ENCODE measurements around the gene TAMM41. TPM values are rescaled to one million over a fixed set of nuclear protein-coding genes. Genes with fewer than 3 reads are reported as not detected.

The TAMM41 gene
- total and polyA plus RNA-seq, 9 of the 15 experiments (the other 6 are each of a cell fraction or from before 2014, with no cell fraction given), result 8.6 to 74.6 (median 29.3) TPM

DNA sequence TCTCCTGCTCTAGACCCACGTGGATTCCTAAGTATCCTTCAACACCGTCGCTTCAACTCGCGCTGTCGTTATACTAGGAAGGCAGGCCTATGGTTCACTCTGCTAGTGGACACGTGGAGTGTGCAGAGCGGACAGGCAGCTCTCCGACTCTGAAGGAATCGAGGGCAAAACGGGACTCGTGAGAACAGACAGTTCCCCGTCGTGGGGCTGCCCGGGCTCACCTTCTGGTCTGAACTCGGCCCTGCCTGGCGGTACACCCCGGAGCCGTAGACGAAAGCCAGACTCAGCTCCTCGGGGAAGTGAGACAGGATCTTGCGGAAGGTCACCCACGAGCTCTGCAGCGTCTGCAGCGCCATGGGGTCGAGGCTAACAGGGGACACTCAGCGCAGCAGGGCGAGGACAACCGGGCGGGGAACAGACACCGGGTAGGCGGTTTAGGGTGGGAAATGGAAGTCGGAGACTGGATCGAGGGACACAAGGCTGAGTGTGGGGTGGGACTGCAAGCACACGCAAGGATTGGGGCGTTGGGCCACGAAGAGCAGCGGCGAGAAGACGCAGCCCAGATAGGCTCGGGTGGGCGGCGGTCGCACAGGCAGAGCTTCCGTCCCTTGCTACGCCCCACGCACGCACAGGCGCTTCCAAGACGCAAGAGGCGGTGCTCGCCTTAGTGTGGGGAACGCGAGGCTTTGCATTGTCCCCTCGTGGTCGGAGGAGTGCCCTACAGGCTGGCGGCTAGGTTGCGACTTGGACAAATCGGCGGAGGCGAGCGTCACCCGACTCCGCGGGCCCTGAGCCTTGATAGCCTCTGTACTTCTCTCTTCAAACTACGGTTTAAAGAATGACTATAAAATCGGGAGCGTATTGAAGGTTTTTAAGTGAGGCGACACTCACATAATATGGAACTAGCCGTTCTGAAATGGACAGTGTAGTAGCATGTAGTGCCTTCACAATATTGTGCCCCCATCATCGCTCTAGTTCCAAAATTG lies at the start of gene TAMM41 (continued):
- TF ChIP-seq ZMIZ1 (IDR thresholded peaks at IDR 0.05; ENCODE audit: low read depth in 2 of 2, low read length in 2 of 2), result peak; percentile 2 to 20; a peak in 1 of 4 replicates
- TF ChIP-seq GTF2A2 (tag; IDR thresholded peaks at IDR 0.05), result no peak
- TF ChIP-seq PYGO2 (tag; IDR thresholded peaks at IDR 0.05), result no peak
- TF ChIP-seq, protein P1, sequence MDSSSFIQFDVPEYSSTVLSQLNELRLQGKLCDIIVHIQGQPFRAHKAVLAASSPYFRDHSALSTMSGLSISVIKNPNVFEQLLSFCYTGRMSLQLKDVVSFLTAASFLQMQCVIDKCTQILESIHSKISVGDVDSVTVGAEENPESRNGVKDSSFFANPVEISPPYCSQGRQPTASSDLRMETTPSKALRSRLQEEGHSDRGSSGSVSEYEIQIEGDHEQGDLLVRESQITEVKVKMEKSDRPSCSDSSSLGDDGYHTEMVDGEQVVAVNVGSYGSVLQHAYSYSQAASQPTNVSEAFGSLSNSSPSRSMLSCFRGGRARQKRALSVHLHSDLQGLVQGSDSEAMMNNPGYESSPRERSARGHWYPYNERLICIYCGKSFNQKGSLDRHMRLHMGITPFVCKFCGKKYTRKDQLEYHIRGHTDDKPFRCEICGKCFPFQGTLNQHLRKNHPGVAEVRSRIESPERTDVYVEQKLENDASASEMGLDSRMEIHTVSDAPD (CRISPR knock-in tag; IDR thresholded peaks at IDR 0.05), result no peak
- peak; percentile 55; the same call in 1 of the 2 replicates for TF ChIP-seq ZNF263 (CRISPR knock-in tag; IDR thresholded peaks at IDR 0.05; ENCODE audit: borderline replicate concordance)
- peak; percentile 91 for TF ChIP-seq PHF20 (IDR thresholded peaks at IDR 0.05; ENCODE audit: partially characterized antibody)
- TF ChIP-seq BCL6 (CRISPR knock-in tag; IDR thresholded peaks at IDR 0.05), result no peak
- peak; percentile 60 for TF ChIP-seq TBP (optimal IDR thresholded peaks at IDR 0.05; ENCODE audit: low read depth, low read length)
- peak; percentile 59; the same call in 1 of the 2 replicates for TF ChIP-seq ZBTB40 (IDR thresholded peaks at IDR 0.05)
- TF ChIP-seq ZBTB40 (CRISPR knock-in tag; IDR thresholded peaks at IDR 0.05), result no peak

Data from K562 (cell line).